HEK293 (cell line): Measurements from ENCODE around the gene TNFRSF8.

ENCODE experiments used
- CTCF ChIA-PET: fragments of 350-600 bp; formaldehyde crosslinking; extraction: SDS; loops from one replicate; lab custom pipeline; 2021; ENCODE audit warnings: antibody characterized with exemption; lab: Yijun Ruan, JAX
- POLR2A ChIA-PET: fragments of 300-600 bp; formaldehyde crosslinking; extraction: SDS; loops from one replicate; lab custom pipeline; 2020; ENCODE audit warnings: antibody characterized with exemption, inconsistent platforms; lab: Yijun Ruan, JAX
- H3K27ac ChIP-seq: fragments of 200-500 bp; sonication (Bioruptor generic); 2 replicates; pipeline ENCODE4 v1.5.1; 2014; ENCODE audit warnings: low read depth, low read length, control low read depth, inconsistent platforms; ENCODE audit errors: extremely low read depth
- H3K36me3 ChIP-seq, 2 experiments: fragments of 200-500 bp in 1 of 2; sonication (Bioruptor generic) in 1 of 2; 1 replicate in 1 of 2; 2 replicates in 1 of 2; pipeline ENCODE4 v1.5.1; 2014 to 2017; ENCODE audit warnings: inconsistent platforms in 2 of 2, low read length in 2 of 2; ENCODE audit not compliant: control insufficient read depth in 2 of 2, insufficient read depth in 1 of 2
- H3K4me1 ChIP-seq: fragments of 200-500 bp; sonication (Bioruptor generic); 2 replicates; pipeline ENCODE4 v1.5.1; 2014; ENCODE audit warnings: mild to moderate bottlenecking, low read length, inconsistent platforms; ENCODE audit not compliant: control insufficient read depth, insufficient read depth
- H3K4me3 ChIP-seq: 2 replicates; pipeline ENCODE4 v1.5.1; 2011; ENCODE audit warnings: low read depth, mild to moderate bottlenecking, control low read depth, low read length, moderate library complexity
- H3K9me3 ChIP-seq: fragments of 200-500 bp; sonication (Bioruptor generic); 2 replicates; pipeline ENCODE4 v1.5.1; 2014; ENCODE audit warnings: low read depth, low read length, inconsistent platforms; ENCODE audit not compliant: control insufficient read depth, insufficient read depth
- GFI1B ChIP-seq: fragments of 450-650 bp; formaldehyde crosslinking; IDR thresholded peaks from 2 replicates; pipeline ENCODE4 v1.5.1; 2016; ENCODE audit warnings: missing biosample characterization, missing genetic modification characterization
- GLIS1 ChIP-seq: fragments of 450-650 bp; formaldehyde crosslinking; IDR thresholded peaks from 2 replicates; pipeline ENCODE4 v1.5.1; 2016; ENCODE audit warnings: missing biosample characterization, missing genetic modification characterization
- KLF1 ChIP-seq: fragments of 450-650 bp; formaldehyde crosslinking; IDR thresholded peaks from 2 replicates; pipeline ENCODE4 v1.5.1; 2016; ENCODE audit warnings: missing biosample characterization, missing genetic modification characterization
- MEIS1 ChIP-seq: sonication (generic); formaldehyde crosslinking; IDR thresholded peaks from 2 replicates; pipeline ENCODE4 v1.8.1; 2022; ENCODE audit warnings: missing genetic modification reagents, mild to moderate bottlenecking, borderline replicate concordance
- MZF1 ChIP-seq: fragments of 450-650 bp; formaldehyde crosslinking; IDR thresholded peaks from 2 replicates; pipeline ENCODE4 v1.5.1; 2017; ENCODE audit warnings: missing biosample characterization, missing genetic modification characterization, borderline replicate concordance
- SCRT1 ChIP-seq: fragments of 450-650 bp; formaldehyde crosslinking; IDR thresholded peaks from 2 replicates; pipeline ENCODE4 v1.5.1; 2016; ENCODE audit warnings: missing biosample characterization, missing genetic modification characterization, borderline replicate concordance
- ZBTB8A ChIP-seq: fragments of 450-650 bp; formaldehyde crosslinking; IDR thresholded peaks from 2 replicates; pipeline ENCODE4 v1.5.1; 2016; ENCODE audit warnings: missing biosample characterization, missing genetic modification characterization
- ZFP69B ChIP-seq: fragments of 450-650 bp; formaldehyde crosslinking; IDR thresholded peaks from 2 replicates; pipeline ENCODE4 v1.5.1; 2016; ENCODE audit warnings: missing biosample characterization, missing genetic modification characterization
- ZNF239 ChIP-seq: fragments of 450-650 bp; formaldehyde crosslinking; IDR thresholded peaks from 2 replicates; pipeline ENCODE4 v1.5.1; 2016; ENCODE audit warnings: missing biosample characterization, missing genetic modification characterization
- ZNF48 ChIP-seq: fragments of 450-650 bp; formaldehyde crosslinking; IDR thresholded peaks from 2 replicates; pipeline ENCODE4 v1.5.1; 2016; ENCODE audit warnings: missing biosample characterization, missing genetic modification characterization
- ZNF544 ChIP-seq: fragments of 450-650 bp; formaldehyde crosslinking; IDR thresholded peaks from 2 replicates; pipeline ENCODE4 v1.5.0; 2017; ENCODE audit warnings: missing biosample characterization, missing genetic modification characterization
- ZNF548 ChIP-seq: fragments of 450-650 bp; formaldehyde crosslinking; IDR thresholded peaks from 2 replicates; pipeline ENCODE4 v1.5.1; 2016; ENCODE audit warnings: missing biosample characterization, missing genetic modification characterization
- ZNF621 ChIP-seq: fragments of 450-650 bp; formaldehyde crosslinking; IDR thresholded peaks from 2 replicates; pipeline ENCODE4 v1.5.1; 2017; ENCODE audit warnings: missing biosample characterization, missing genetic modification characterization
- ZNF670 ChIP-seq: fragments of 450-650 bp; formaldehyde crosslinking; IDR thresholded peaks from 2 replicates; pipeline ENCODE4 v1.5.1; 2016; ENCODE audit warnings: missing biosample characterization, missing genetic modification characterization, low read depth
- ZNF677 ChIP-seq: fragments of 450-650 bp; IDR thresholded peaks from 2 replicates; pipeline ENCODE4 v1.5.0; 2018; ENCODE audit warnings: missing biosample characterization, mild to moderate bottlenecking, missing genetic modification characterization, moderate library complexity
- ZNF768 ChIP-seq: fragments of 450-650 bp; formaldehyde crosslinking; IDR thresholded peaks from 2 replicates; pipeline ENCODE4 v1.5.1; 2018; ENCODE audit warnings: missing biosample characterization, mild to moderate bottlenecking, missing genetic modification characterization
- ZNF785 ChIP-seq: fragments of 450-650 bp; formaldehyde crosslinking; IDR thresholded peaks from 2 replicates; pipeline ENCODE4 v1.5.1; 2016; ENCODE audit warnings: missing biosample characterization, missing genetic modification characterization
- ZSCAN16 ChIP-seq: fragments of 450-650 bp; formaldehyde crosslinking; IDR thresholded peaks from 2 replicates; pipeline ENCODE4 v1.5.1; 2016; ENCODE audit warnings: missing biosample characterization, missing genetic modification characterization
- ZXDB ChIP-seq: fragments of 450-650 bp; formaldehyde crosslinking; IDR thresholded peaks from 2 replicates; pipeline ENCODE4 v1.5.1; 2016; ENCODE audit warnings: missing biosample characterization, missing genetic modification characterization
- TF ChIP-seq, protein P1 (sequence below): fragments of 450-650 bp; formaldehyde crosslinking; IDR thresholded peaks from 2 replicates; pipeline ENCODE4 v1.5.1; 2016; ENCODE audit warnings: missing biosample characterization, missing genetic modification characterization
- TF ChIP-seq, protein P2 (sequence below): fragments of 450-650 bp; formaldehyde crosslinking; IDR thresholded peaks from 2 replicates; pipeline ENCODE4 v1.5.1; 2016; ENCODE audit warnings: missing biosample characterization, missing genetic modification characterization

Gene TNFRSF8

DNA sequence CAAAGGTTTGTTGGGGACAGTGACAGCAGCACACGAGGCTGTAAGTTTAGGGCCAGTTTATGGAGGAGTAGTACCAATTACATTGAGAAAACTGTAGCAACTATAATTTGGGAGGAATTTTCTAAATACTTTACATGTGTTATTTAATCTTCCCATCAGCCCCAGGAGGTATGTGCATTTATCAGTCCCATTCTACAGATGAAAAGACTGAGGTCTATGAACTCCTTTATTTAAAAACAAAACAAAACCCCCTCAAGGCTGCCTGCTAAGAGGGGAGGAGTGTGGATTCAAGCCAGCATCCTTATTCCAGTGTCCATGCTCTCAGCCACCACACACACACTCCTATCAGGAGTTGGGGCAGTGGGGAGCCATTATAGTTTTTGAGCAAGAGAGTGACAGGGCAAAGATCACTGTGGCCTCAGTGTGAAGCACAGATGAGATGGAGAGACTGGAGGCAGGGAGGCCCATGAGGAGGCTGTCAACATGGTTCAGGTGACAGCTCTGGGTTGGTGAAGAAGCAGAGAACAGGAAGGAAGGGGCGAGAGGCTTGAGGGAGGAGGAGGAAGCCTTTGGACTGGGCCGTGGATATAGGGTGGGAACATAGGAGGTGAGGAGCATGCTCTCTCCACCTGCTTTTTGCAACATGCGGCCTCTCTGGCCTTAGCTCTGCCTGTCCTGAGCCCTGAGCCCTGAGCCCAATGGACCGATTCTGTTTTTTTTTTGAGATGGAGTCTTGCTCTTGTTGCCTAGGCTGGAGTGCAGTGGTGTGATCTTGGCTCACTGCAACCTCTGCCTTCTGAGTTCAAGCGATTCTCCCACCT, 113.4 kb downstream of the TNFRSF8 start:
- CTCF ChIA-PET, result interaction anchor here (0.6 to 2.4 kb wide), 6 partner anchors 8 to 54 kb away, joined by 3 to 8 read pairs (median 4); no protein-coding TSS in a partner anchor

DNA sequence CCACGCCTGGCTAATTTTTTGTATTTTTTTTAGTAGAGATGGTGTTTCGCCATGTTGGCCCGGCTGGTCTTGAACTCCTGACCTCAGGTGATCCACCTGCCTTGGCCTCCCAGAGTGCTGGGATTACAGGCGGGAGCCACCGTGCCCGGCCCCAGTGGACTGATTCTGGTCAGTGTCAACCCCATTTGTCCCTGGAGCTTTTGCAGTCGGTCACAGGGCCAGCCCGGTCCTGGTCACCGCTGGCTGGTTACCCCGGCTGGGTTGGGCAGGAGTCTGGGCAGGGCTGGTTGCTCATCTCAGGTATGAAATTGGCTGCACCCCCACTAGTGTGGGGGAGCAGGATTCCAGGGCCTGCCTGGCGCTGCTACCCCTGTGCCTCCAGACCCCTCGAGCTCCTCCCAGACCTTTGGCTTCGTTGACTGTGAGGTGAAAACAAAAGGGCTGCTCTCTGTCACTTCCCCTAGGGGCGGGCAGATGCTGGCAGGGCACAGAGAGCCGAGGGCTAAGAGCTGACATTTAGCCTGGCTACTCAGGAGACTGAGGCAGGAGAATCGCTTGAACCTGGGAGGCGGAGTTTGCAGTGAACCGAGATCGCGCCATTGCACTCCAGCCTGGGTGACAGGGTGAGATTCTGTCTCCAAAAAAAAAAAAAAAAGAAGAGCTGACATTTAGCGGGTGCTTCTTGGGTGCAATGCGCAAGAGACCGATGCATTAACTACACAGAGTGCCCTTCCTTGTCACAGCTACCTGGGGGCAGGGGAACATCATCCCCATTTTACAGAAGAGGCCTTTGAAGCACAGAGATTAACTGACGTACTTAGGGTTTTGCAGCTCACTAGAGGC, 114.3 kb downstream of the TNFRSF8 start:
- CTCF ChIA-PET, result interaction anchor here (0.6 to 2.4 kb wide), 8 partner anchors 8 to 53 kb away, joined by 3 to 8 read pairs (median 4); no protein-coding TSS in a partner anchor
- H3K4me1 ChIP-seq, result no peaks in the 10 kb centered on the region
- POLR2A ChIA-PET, result interaction anchor here (0.6 to 1.7 kb wide), 2 partner anchors 15 to 24 kb away, joined by 3 read pairs; no protein-coding TSS in a partner anchor
- H3K9me3 ChIP-seq, result no peaks in the 10 kb centered on the region
- H3K27ac ChIP-seq, result no peak overlapping the region
- TF ChIP-seq ZNF544 (tag by site-specific recombination) (no peak), ZXDB (tag by site-specific recombination) (no peak), ZSCAN16 (tag by site-specific recombination) (no peak), ZNF670 (tag by site-specific recombination) (no peak), MEIS1 (CRISPR knock-in tag) (no peak), ZNF239 (no peak), ZNF548 (tag by site-specific recombination) (no peak), ZFP69B (tag by site-specific recombination) (no peak), ZBTB8A (no peak), KLF1 (tag by site-specific recombination) (no peak), MZF1 (tag by site-specific recombination) (no peak), SCRT1 (tag by site-specific recombination) (no peak), GFI1B (no peak), GLIS1 (no peak), ZNF48 (tag by site-specific recombination) (no peak), ZNF785 (tag by site-specific recombination) (no peak), ZNF677 (tag by site-specific recombination) (no peak)
- TF ChIP-seq, protein P1, sequence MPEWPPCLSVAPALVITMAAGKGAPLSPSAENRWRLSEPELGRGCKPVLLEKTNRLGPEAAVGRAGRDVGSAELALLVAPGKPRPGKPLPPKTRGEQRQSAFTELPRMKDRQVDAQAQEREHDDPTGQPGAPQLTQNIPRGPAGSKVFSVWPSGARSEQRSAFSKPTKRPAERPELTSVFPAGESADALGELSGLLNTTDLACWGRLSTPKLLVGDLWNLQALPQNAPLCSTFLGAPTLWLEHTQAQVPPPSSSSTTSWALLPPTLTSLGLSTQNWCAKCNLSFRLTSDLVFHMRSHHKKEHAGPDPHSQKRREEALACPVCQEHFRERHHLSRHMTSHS (tag by site-specific recombination), result no peak
- TF ChIP-seq, protein P2, sequence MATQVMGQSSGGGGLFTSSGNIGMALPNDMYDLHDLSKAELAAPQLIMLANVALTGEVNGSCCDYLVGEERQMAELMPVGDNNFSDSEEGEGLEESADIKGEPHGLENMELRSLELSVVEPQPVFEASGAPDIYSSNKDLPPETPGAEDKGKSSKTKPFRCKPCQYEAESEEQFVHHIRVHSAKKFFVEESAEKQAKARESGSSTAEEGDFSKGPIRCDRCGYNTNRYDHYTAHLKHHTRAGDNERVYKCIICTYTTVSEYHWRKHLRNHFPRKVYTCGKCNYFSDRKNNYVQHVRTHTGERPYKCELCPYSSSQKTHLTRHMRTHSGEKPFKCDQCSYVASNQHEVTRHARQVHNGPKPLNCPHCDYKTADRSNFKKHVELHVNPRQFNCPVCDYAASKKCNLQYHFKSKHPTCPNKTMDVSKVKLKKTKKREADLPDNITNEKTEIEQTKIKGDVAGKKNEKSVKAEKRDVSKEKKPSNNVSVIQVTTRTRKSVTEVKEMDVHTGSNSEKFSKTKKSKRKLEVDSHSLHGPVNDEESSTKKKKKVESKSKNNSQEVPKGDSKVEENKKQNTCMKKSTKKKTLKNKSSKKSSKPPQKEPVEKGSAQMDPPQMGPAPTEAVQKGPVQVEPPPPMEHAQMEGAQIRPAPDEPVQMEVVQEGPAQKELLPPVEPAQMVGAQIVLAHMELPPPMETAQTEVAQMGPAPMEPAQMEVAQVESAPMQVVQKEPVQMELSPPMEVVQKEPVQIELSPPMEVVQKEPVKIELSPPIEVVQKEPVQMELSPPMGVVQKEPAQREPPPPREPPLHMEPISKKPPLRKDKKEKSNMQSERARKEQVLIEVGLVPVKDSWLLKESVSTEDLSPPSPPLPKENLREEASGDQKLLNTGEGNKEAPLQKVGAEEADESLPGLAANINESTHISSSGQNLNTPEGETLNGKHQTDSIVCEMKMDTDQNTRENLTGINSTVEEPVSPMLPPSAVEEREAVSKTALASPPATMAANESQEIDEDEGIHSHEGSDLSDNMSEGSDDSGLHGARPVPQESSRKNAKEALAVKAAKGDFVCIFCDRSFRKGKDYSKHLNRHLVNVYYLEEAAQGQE (tag by site-specific recombination), result no peak
- no peaks in the 10 kb centered on the region for H3K36me3 ChIP-seq
- H3K4me3 ChIP-seq, result no peak overlapping the region

More for the DNA sequence above, 113.4 kb downstream of the TNFRSF8 start:
- Histone ChIP-seq H3K27ac (no peak overlapping the region), H3K36me3 (no peaks in the 10 kb centered on the region), H3K4me3 (no peak overlapping the region), H3K9me3 (no peaks in the 10 kb centered on the region), H3K4me1 (no peaks in the 10 kb centered on the region)
- no peak for TF ChIP-seq ZNF621
- no peak for TF ChIP-seq ZNF768 (tag by site-specific recombination)
- POLR2A ChIA-PET, result interaction anchor here (0.7 to 1.7 kb wide), 2 partner anchors 23 to 286 kb away, joined by 3 to 4 read pairs; no protein-coding TSS in a partner anchor
